HG02642 (cell line): ENCODE measurements around the gene ARHGEF38.
"Not testable (repeated sequence)": the region's sequence is repeated elsewhere in the genome, so short reads cannot be mapped to it uniquely, and the experiment has no call there.

Experiments used
- ATAC-seq: cut with Tn5 transposase; IDR thresholded peaks from one replicate; pipeline ENCODE4 v1.9.1; 2021; ENCODE audit warnings: mild to moderate bottlenecking; ENCODE audit not compliant: unreplicated experiment, poor library complexity

ARHGEF38 gene

DNA sequence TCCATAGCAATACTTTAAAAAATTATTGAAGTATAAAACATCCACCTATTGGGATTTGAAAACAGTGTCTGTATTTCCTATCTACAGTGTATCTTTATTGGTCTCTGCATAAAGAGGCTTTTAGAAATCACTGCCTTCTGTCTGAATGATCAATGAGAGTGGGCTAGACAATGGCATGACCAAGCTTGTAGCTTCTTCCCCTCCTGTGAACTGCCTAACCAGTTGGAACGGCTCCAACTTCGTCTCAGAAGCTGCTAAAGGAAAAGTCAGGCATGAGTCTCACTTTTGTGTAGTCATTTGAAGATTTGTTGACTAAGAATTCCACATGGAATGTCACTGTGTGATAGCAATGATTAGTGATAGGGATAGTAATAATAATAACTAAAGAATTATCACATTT lies 91.8 kb downstream of the ARHGEF38 start:
- no peak for ATAC-seq

DNA sequence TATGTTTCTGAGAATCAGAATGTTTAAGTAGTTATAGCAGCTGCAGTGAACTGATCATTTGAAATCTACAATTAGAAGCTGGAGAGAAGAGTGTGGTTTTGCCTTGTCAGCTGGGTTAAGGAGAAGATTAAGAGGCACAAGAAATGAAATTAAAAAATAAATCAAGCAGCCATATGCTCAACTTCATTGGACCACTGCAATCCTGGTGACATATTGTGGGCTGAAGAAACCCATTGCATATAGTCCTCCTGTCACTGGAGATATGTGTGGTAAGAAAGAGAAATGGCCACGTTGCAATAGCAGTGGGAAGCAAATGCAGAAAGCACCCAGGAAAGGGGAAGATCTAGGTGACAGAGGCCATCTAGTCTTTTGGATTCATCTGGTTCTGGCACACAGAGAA lies 93.0 kb downstream of the ARHGEF38 start:
- no peak for ATAC-seq

DNA sequence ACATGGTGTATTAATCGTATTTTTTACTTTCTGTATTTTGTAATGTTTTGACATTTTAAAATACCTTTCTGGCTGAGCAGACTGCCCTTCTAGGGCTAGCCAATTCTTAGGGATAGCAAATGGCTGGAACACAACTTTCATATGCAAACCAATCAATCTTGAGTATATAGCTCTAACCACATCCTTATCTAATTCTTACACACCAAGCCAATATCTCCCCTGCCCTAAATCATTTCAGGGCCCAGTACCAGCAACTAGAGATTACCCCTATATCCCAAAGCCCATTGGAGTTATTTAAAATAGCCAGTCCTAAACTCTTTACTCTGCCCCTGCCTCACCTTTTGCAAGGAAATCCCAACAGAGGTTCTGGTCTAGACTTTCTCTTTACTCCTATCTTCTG lies 97.8 kb downstream of the ARHGEF38 start:
- ATAC-seq: no peak

- ATAC-seq: no peak
Measured at GRCh38 chr4:105651884-105652283, 99.5 kb downstream of the ARHGEF38 start.

DNA sequence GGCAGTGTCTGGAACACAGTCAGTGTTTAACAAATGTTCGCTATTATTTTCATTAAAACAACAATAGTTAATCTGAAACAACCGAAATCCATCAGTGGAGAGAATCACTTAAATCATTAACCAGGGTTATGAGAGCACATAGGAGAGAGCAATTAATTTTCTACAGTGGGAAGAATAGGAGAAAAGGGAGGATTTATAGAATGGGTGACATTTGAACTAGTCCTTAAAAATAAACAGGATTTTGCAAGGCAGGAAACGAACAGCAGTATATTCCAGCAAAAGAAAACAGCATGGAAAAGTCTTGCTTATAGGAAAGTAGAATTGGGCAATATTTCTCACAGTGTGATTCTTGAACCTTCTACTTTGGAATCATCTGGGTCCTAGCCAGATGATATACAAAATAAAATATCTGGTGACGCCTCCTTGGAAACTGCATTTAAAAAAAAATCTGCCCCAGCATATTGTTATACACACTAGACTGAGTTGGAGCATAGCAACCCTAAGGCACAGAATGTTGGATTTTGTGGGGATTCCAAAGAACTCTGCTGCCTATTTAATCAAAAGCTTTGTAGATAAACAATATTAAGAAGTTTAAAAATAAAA lies 100.0 kb downstream of the ARHGEF38 start:
- ATAC-seq: no peak

- ATAC-seq: no peak
Measured at GRCh38 chr4:105657117-105657765, 104.8 kb downstream of the ARHGEF38 start.

- no peak for ATAC-seq
Measured at GRCh38 chr4:105659190-105659589, 106.8 kb downstream of the ARHGEF38 start.

GRCh38 chr4:105661028-105661427 lies 108.6 kb downstream of the ARHGEF38 start:
- no peak for ATAC-seq

DNA sequence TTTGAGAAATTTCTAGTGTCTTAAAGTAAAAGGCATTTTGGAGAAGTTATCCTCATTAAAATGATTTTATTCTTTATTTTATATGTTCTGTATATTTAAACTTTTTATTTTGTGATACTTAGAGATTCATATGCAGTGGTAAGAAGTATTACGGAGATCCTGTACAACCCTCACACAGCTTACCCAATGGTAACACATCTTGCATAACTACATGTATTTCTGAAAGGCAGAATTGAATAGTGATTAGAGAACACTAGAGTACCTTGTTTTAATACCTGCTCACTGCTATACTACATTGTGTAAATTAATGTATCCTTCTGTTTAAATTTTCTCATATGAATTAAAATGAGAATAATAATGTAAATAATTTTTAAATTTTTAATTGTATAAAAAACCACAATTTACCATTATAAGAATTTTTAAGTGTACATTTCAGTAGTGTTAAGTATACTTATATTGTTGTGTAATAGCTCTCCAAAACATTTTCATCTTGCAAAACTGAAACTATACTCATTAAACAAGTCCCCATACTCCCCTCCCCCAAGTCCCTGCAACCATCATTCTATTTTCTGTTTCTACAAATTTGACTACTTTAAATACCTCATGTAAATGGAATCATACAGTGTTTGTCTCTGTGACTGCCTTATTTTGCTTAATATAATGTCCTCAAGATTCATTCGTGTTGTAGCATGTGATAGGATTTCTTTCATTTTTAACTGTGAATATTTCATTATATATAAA lies 110.7 kb downstream of the ARHGEF38 start:
- no peak for ATAC-seq

DNA sequence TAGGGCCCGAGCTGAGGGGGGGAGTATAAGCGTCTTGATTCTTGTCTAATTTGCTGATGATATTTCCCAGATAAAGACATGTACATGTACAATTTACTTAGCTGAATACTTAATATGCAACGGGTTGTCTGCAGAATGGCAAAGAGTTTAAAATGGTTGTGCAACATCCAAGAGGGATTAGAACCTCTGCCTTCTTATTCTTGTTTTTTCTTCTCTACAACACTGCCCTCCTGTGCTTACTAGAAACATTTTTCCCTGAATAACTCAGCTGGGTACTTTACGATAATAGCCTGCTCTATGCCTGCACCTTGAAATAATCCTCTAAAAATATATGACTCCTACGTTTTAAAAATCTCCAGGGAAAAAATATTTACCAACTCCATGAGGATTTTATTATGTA lies 114.3 kb downstream of the ARHGEF38 start:
- no peak for ATAC-seq

GRCh38 chr4:105670684-105671083 lies 118.3 kb downstream of the ARHGEF38 start:
- ATAC-seq: no peak

DNA sequence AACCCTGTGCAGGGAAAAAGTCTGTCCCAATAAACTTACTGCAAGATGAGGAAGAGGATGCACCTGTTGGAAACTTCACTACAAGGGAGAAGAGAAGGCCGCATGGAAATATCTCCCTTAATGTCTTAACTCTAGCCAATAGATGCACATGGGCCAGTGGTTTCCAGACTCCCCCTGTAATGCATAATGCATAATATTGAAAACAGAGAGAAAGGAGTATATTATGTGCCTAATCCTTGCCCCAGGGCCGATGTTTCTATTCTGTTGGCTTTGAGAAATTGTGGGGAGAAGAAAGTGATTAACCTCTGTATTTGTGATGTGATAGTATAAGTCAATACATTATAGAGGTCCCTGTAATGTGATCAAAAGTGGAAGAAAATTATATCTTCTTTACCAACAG lies 118.9 kb downstream of the ARHGEF38 start:
- no peak for ATAC-seq

- no peak for ATAC-seq
Measured at GRCh38 chr4:105674011-105674410, 121.6 kb downstream of the ARHGEF38 start.

- ATAC-seq: no peak
Measured at GRCh38 chr4:105677709-105678108, 125.3 kb downstream of the ARHGEF38 start.

DNA sequence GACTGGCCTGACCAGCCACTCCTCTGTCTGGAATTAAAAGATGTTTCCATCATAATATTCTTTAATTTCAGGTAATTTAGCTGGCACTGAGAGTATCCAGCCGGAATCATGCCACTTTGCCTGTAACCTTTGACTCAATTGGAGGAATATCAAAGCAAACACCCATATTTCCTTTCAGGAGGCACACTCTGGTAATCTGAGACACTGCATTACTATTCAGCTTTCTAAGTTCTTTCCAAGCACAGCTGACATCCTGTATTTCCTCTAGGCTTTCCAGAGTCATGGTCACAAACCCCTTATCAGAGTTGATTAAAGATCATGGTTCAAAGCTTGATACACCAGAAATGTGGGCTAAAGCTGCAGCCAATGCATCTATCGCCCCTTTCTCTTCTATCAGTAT lies 126.8 kb downstream of the ARHGEF38 start:
- no peak for ATAC-seq

GRCh38 chr4:105683038-105683437 lies 130.6 kb downstream of the ARHGEF38 start:
- ATAC-seq: no peak

DNA sequence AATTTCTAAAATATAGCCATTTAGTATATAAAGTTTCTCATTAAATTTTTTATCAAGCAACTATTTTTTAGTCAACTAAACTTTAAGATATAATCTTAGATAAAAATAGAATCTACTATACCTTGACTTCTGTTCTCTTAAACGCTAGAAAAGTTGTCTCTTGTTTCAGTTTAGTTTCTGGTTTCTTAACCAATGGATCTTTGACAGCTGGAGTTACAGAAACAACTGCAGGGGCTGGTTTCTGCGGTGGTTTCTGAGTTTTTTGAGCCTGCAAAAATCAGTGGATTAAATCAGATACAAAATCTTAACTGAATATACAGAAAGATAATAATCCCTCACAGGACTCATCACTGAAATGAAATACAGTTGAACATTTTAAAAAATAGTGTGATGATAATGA lies 134.2 kb downstream of the ARHGEF38 start:
- ATAC-seq: no peak

DNA sequence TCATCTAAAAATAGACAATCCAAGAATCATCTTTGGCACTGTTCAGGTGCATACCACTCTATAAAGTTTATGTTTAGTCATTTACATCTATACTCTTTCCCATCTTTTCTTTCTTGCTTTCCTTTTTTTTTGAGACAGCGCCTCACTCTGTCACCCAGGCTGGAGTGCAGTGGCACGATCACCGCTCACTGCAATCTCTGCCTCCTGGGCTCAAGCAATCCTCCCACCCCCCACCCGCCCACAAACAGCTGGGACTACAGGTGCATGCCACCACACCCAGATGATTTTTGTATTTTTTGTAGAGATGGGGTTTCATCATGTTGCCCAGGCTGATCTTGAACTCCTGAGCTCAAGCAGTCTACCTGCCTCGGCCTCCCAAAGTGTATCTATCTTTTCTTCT lies 142.4 kb downstream of the ARHGEF38 start:
- not testable (repeated sequence) for ATAC-seq

DNA sequence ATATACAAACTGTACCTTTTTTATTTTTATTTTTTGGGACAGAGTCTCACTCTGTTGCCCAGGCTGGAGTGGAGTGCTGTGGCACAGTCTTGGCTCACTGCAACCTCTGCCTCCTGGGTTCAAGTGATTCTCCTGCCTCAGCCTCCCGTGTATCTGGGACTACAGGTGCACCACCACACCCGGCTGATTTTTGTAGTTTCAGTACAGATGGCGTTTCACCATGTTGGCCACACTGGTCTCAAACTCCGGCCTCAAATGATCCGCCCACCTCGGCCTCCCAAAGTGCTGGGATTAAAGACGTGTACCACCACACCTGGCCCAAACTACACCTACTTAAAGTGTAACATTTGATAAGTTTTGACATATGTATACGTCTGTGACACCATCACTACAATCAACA lies 143.4 kb downstream of the ARHGEF38 start:
- not testable (repeated sequence) for ATAC-seq

- no peak for ATAC-seq
Measured at GRCh38 chr4:105698607-105699006, 146.2 kb downstream of the ARHGEF38 start.

DNA sequence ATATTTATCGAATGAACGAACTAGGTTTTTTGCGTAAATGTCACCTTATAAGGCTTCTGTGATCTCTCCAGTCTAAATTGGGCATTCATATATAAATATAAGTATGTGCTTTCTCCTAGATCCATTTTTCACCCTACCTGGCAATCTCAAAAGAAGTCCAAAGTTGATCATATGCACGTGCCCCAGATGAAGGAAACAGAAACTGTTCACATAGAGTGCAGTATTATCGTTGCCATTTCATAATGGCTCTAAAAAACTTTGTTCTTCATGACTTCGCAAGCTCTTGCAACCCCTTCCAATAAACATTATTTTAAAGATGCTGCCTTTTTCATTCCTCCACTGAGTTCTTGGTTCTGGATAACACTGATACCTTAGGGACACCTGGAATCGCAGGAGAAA lies 155.4 kb downstream of the ARHGEF38 start:
- ATAC-seq: no peak
